Prostate gland (tissue), 2 donors: ENCODE data around the gene ENO3.

Experiments used
- CTCF ChIP-seq, 4 experiments: fragments of 200-600 bp in 2 of 4; fragments of 450-650 bp in 2 of 4; sonication (generic) in 2 of 4; IDR thresholded peaks; 1 replicate in 3 of 4; 2 replicates in 1 of 4; pipeline ENCODE4 v1.5.1; 2016 to 2019; ENCODE audit warnings: antibody characterized with exemption in 4 of 4, mild to moderate bottlenecking in 2 of 4, moderate library complexity in 2 of 4
- POLR2A ChIP-seq: fragments of 450-650 bp; IDR thresholded peaks from one replicate; pipeline ENCODE4 v1.6.1; 2016; ENCODE audit warnings: antibody characterized with exemption, mild to moderate bottlenecking

GRCh38 chr17:4973256-4974114, 22.6 kb downstream of the ENO3 start:
- TF ChIP-seq POLR2A (no peak), CTCF (IDR thresholded peaks at IDR 0.05) (no peak)
